ENCODE measurements around the gene KRT73. TPM values are rescaled to one million over a fixed set of nuclear protein-coding genes. Genes with fewer than 3 reads are reported as not detected.

KRT73 gene
- total and polyA plus RNA-seq, 2 donors (not counting 1 experiment from before 2014, with no cell fraction given), result not detected

DNA sequence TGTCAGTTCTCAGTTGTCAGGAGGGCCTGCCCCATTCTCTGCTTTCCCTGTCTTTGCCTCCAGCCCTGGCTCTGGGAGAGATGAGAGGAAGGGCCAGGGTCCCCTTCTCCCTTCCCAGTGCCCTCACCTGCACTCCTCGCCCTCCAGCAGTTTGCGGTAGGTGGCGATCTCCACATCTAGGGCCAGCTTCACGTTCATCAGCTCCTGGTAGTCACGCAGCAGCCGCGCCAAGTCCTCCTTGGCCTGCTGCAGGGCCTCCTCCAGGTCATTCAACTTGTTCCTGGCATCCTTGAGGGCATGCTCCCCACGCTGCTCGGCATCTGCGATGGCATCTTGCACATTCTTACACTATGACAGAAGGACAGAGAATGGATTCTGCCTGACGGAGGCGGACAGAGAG is 28.3 kb upstream of the KRT73 start:
- TF ChIP-seq, protein P1, sequence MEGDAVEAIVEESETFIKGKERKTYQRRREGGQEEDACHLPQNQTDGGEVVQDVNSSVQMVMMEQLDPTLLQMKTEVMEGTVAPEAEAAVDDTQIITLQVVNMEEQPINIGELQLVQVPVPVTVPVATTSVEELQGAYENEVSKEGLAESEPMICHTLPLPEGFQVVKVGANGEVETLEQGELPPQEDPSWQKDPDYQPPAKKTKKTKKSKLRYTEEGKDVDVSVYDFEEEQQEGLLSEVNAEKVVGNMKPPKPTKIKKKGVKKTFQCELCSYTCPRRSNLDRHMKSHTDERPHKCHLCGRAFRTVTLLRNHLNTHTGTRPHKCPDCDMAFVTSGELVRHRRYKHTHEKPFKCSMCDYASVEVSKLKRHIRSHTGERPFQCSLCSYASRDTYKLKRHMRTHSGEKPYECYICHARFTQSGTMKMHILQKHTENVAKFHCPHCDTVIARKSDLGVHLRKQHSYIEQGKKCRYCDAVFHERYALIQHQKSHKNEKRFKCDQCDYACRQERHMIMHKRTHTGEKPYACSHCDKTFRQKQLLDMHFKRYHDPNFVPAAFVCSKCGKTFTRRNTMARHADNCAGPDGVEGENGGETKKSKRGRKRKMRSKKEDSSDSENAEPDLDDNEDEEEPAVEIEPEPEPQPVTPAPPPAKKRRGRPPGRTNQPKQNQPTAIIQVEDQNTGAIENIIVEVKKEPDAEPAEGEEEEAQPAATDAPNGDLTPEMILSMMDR (conservative IDR thresholded peaks at IDR 0.05 in 1 of 2, IDR thresholded peaks at IDR 0.05 in 1 of 2; ENCODE audit: low read depth in 1 of 2, low read length in 2 of 2), result no peak
- no peak for TF ChIP-seq EZH2 (IDR thresholded peaks at IDR 0.05; ENCODE audit: low read length, missing control alignments)
- Histone ChIP-seq H3K4me2 (ENCODE audit: extremely low read depth, insufficient read depth, low read length) (no peak overlapping the region), H3K79me2 (ENCODE audit: control insufficient read depth, insufficient read depth, low read length) (no peaks in the 10 kb centered on the region), H3K27ac (ENCODE audit: insufficient read depth, low read length) (no peak overlapping the region), H3K27me3 (ENCODE audit: control insufficient read depth, insufficient read depth, low read length) (peaks cover 3% of the 10 kb centered on the region), H3K4me3 (replicated peaks in 1 of 4; ENCODE audit: control extremely low read depth in 1 of 4, insufficient read depth in 1 of 4, low read depth in 3 of 4, low read length in 4 of 4) (no peak overlapping the region), H3K36me3 (ENCODE audit: control insufficient read depth, insufficient read depth, low read length) (no peaks in the 10 kb centered on the region), H3K9me3 (ENCODE audit: control insufficient read depth, insufficient read depth, low read depth, low read length) (no peaks in the 10 kb centered on the region), H4K20me1 (ENCODE audit: control insufficient read depth, extremely low read depth, insufficient read depth, low read length) (no peaks in the 10 kb centered on the region), H3K4me1 (ENCODE audit: control insufficient read depth, extremely low read depth, insufficient read depth, low read length) (no peaks in the 10 kb centered on the region), H3K9ac (ENCODE audit: insufficient read depth, low read length) (no peak overlapping the region), H2AFZ (ENCODE audit: low read length) (no peak overlapping the region)
- DNase-seq (ENCODE audit: low read depth in 2 of 2), result no peak

DNA sequence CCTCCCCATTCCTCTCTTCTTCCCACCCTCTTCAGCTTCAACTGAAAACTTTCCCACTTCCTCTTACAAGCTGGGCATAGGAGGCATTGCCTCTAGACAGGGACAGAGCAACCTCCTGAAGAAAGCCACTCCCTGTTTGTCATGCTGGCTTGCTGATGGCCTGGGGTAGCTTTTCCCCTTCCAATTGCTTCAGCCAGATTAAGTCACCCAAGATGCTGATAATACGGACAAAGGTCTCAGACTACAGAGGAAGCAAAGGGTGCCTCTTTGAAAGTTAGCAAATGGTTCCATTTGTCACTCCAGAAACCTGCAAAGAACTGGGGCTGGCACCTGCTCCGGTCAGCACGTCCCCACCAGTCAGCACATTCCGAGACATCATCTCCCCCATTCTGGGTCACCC is 27.6 kb upstream of the KRT73 start:
- H3K4me1 ChIP-seq (ENCODE audit: control insufficient read depth, extremely low read depth, insufficient read depth, low read length), result no peaks in the 10 kb centered on the region
- H3K27me3 ChIP-seq (ENCODE audit: control insufficient read depth, insufficient read depth, low read length), result peaks cover 3% of the 10 kb centered on the region
- no peak for TF ChIP-seq EZH2 (IDR thresholded peaks at IDR 0.05; ENCODE audit: low read length, missing control alignments)
- TF ChIP-seq, protein P1 (conservative IDR thresholded peaks at IDR 0.05 in 1 of 2, IDR thresholded peaks at IDR 0.05 in 1 of 2; ENCODE audit: low read depth in 1 of 2, low read length in 2 of 2), result no peak
- H3K36me3 ChIP-seq (ENCODE audit: control insufficient read depth, insufficient read depth, low read length), result no peaks in the 10 kb centered on the region
- DNase-seq (ENCODE audit: low read depth in 2 of 2), result no peak
- no peak overlapping the region for H3K27ac ChIP-seq (ENCODE audit: insufficient read depth, low read length)
- H3K79me2 ChIP-seq (ENCODE audit: control insufficient read depth, insufficient read depth, low read length), result no peaks in the 10 kb centered on the region
- no peaks in the 10 kb centered on the region for H4K20me1 ChIP-seq (ENCODE audit: control insufficient read depth, extremely low read depth, insufficient read depth, low read length)
- H3K9me3 ChIP-seq (ENCODE audit: control insufficient read depth, insufficient read depth, low read depth, low read length), result no peaks in the 10 kb centered on the region
- H3K4me2 ChIP-seq (ENCODE audit: extremely low read depth, insufficient read depth, low read length), result no peak overlapping the region
- H3K4me3 ChIP-seq (replicated peaks in 1 of 4; ENCODE audit: control extremely low read depth in 1 of 4, insufficient read depth in 1 of 4, low read depth in 3 of 4, low read length in 4 of 4), result no peak overlapping the region
- no peak overlapping the region for H3K9ac ChIP-seq (ENCODE audit: insufficient read depth, low read length)
- H2AFZ ChIP-seq (ENCODE audit: low read length), result no peak overlapping the region

- Histone ChIP-seq H3K79me2 (ENCODE audit: control insufficient read depth, insufficient read depth, low read length) (no peaks in the 10 kb centered on the region), H3K4me1 (ENCODE audit: control insufficient read depth, extremely low read depth, insufficient read depth, low read length) (no peaks in the 10 kb centered on the region), H3K9me3 (ENCODE audit: control insufficient read depth, insufficient read depth, low read depth, low read length) (no peaks in the 10 kb centered on the region), H3K9ac (ENCODE audit: insufficient read depth, low read length) (no peak overlapping the region), H2AFZ (ENCODE audit: low read length) (no peak overlapping the region), H3K4me3 (replicated peaks in 1 of 4; ENCODE audit: control extremely low read depth in 1 of 4, insufficient read depth in 1 of 4, low read depth in 3 of 4, low read length in 4 of 4) (no peak overlapping the region), H4K20me1 (ENCODE audit: control insufficient read depth, extremely low read depth, insufficient read depth, low read length) (no peaks in the 10 kb centered on the region), H3K4me2 (ENCODE audit: extremely low read depth, insufficient read depth, low read length) (no peak overlapping the region), H3K36me3 (ENCODE audit: control insufficient read depth, insufficient read depth, low read length) (no peaks in the 10 kb centered on the region), H3K27ac (ENCODE audit: insufficient read depth, low read length) (no peak overlapping the region), H3K27me3 (ENCODE audit: control insufficient read depth, insufficient read depth, low read length) (peaks cover 3% of the 10 kb centered on the region)
- TF ChIP-seq, protein P1 (conservative IDR thresholded peaks at IDR 0.05 in 1 of 2, IDR thresholded peaks at IDR 0.05 in 1 of 2; ENCODE audit: low read depth in 1 of 2, low read length in 2 of 2), result no peak
- TF ChIP-seq EZH2 (IDR thresholded peaks at IDR 0.05; ENCODE audit: low read length, missing control alignments), result no peak
- DNase-seq (ENCODE audit: low read depth in 2 of 2), result no peak
Measured at GRCh38 chr12:52645120-52645761, 26.9 kb upstream of the KRT73 start.

Measured in fibroblast of lung (primary cell).